ENCODE data around the gene HLF.

GRCh38 chr17:55266051-55266957 is 1.5 kb downstream of the HLF start:
- TF ChIP-seq CTCF (IDR thresholded peaks at IDR 0.05; ENCODE audit: insufficient read depth, low read length) (no peak), POLR2AphosphoS5 (IDR thresholded peaks at IDR 0.05; ENCODE audit: low read depth) (no peak), GABPA (IDR thresholded peaks at IDR 0.05; ENCODE audit: low read depth) (no peak), REST (IDR thresholded peaks at IDR 0.05; ENCODE audit: insufficient replicate concordance, low read depth) (no peak)
